Measurements from ENCODE around the gene TES. TPM values are rescaled to one million over a fixed set of nuclear protein-coding genes. Genes with fewer than 3 reads are reported as not detected.
A peak's percentile ranks its signal among the peaks of the same experiment; 100 is the strongest.

TES gene
- total RNA-seq, 2 donors from 2014 or later, result 17.1 to 29.8 TPM

DNA sequence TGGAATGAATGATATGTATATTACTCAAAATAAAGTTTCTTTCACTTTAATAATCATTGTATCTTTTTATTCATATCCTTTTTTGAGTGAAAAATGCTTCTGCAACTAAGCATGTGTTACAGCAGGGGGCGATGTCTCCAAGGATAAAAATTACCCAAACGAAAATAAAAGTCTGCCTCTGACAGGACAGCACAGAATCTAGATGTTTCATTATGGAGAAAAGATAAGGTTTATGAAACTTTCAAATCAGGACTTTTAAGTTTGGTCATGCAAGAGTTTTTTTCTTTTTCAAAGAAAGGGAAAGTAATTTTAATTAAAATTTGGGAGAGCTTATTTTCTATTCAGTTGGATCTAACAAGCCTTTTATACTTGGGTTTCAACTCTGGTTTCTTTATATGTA is 48.4 kb downstream of the TES start:
- DNase-seq, result peak; percentile 15 to 36 (median 33)
- no peaks in the 10 kb centered on the region for H3K9me3 ChIP-seq
- ATAC-seq, result peak; percentile 67
- H3K4me3 ChIP-seq, result no peak overlapping the region
- TF ChIP-seq CTCF (IDR thresholded peaks at IDR 0.05) (peak; percentile 31 to 93 (median 83)), POLR2A (IDR thresholded peaks at IDR 0.05) (no peak)
- no peak overlapping the region for H3K27ac ChIP-seq
- no peaks in the 10 kb centered on the region for H3K4me1 ChIP-seq
- no peaks in the 10 kb centered on the region for H3K27me3 ChIP-seq
- H3K36me3 ChIP-seq (replicated peaks in 1 of 2; ENCODE audit: insufficient read depth in 1 of 2, low read depth in 2 of 2), result peaks cover 0 to 5% of the 10 kb centered on the region in 2 donors
- intact Hi-C loops (cut with DNase I), result no loop called here
- WGBS, 2 donors, result 1% methylated on average over 2 of the region's 2 CpGs

DNA sequence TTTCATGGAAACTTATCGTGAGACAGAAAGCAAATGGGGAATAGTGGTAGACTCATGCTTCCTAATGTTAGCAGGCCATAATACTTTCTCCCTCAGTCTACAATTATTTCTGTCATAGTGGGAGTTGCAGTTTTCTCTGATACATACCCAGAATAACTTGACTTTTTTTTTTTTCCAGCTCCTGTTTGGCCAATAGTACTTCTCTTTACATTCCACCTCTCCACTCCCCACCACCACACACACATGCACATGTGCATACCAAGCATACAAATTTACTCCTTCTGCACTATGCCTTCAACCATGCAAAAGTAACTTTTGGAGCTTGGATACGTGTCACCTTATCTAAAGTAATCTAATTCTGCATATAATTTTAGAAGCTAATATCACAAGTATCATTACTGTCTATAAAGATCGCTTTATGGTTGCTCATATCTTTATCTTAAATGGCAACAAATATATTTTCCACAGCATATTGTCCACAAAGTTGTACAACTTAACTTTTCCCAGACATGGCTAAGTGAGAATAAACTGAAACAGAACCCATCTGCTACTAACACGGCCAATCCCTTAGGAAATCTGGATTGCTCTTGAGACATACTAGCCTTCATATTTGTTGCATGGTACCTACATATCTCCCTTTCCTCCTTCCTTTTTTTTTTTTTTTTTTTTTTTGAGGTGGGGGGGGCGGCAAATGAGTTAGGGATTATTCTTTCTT is 49.0 kb downstream of the TES start:
- DNase-seq (no peak), ATAC-seq (no peak)
- Histone ChIP-seq H3K36me3 (replicated peaks in 1 of 2; ENCODE audit: insufficient read depth in 1 of 2, low read depth in 2 of 2) (peaks cover 0 to 5% of the 10 kb centered on the region in 2 donors), H3K27ac (no peak overlapping the region), H3K4me1 (no peaks in the 10 kb centered on the region), H3K9me3 (no peaks in the 10 kb centered on the region), H3K4me3 (no peak overlapping the region), H3K27me3 (no peaks in the 10 kb centered on the region)
- TF ChIP-seq CTCF (IDR thresholded peaks at IDR 0.05), result no peak
- TF ChIP-seq POLR2A (IDR thresholded peaks at IDR 0.05), result no peak
- WGBS, 2 donors, result 68 to 76% methylated on average over 5 of the region's 5 CpGs
- intact Hi-C loops (cut with DNase I), result no loop called here

- Histone ChIP-seq H3K4me3 (no peak overlapping the region), H3K27ac (no peak overlapping the region), H3K9me3 (no peaks in the 10 kb centered on the region), H3K27me3 (no peaks in the 10 kb centered on the region), H3K36me3 (replicated peaks in 1 of 2; ENCODE audit: insufficient read depth in 1 of 2, low read depth in 2 of 2) (peaks cover 0 to 5% of the 10 kb centered on the region in 2 donors), H3K4me1 (no peaks in the 10 kb centered on the region)
- DNase-seq (no peak), ATAC-seq (no peak)
- 80 to 96% methylated on average over 5 of the region's 5 CpGs for WGBS, 2 donors
- TF ChIP-seq POLR2A (IDR thresholded peaks at IDR 0.05) (no peak), CTCF (IDR thresholded peaks at IDR 0.05) (no peak)
- intact Hi-C loops (cut with DNase I), result loop anchor here (5.0 to 10.0 kb wide), 2 partner anchors 265 to 327 kb away; partner anchors contain the start of gene CAV1
Measured at GRCh38 chr7:116259871-116260440, 49.6 kb downstream of the TES start.

DNA sequence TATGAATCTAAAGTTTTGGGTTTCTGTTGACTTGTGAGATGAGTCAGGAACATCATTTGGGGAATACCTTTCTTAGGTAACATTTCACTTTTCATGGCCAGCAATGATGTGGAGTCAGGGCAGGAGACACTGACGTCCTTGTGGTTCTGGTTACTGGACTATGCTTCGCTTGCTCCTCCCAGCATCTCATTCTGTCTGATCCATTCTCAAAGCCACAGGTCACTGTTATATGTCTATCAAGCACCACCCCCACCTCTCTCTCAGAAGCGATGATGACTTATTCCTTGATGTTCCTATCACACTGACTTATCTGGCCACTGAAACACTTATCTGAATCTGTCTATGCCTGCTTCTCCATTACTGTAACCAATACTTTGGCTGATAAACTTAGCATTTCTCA is 51.6 kb downstream of the TES start:
- Histone ChIP-seq H3K27ac (no peak overlapping the region), H3K9me3 (no peaks in the 10 kb centered on the region), H3K36me3 (replicated peaks in 1 of 2; ENCODE audit: insufficient read depth in 1 of 2, low read depth in 2 of 2) (peaks cover 0 to 5% of the 10 kb centered on the region in 2 donors), H3K4me3 (no peak overlapping the region), H3K27me3 (no peaks in the 10 kb centered on the region), H3K4me1 (no peaks in the 10 kb centered on the region)
- TF ChIP-seq CTCF (IDR thresholded peaks at IDR 0.05) (no peak), POLR2A (IDR thresholded peaks at IDR 0.05) (no peak)
- WGBS, 2 donors, result 68 to 75% methylated on average over 3 of the region's 3 CpGs
- intact Hi-C loops (cut with DNase I), result loop anchor here (5.0 to 10.0 kb wide), 2 partner anchors 263 to 325 kb away; partner anchors contain the start of gene CAV1
- DNase-seq, result no peak
- ATAC-seq, result no peak

Measured in body of pancreas (tissue), 4 donors.